Mesendoderm (in vitro differentiated cells): ENCODE data around the gene RBMS1.
A peak's percentile ranks its signal among the peaks of the same experiment; 100 is the strongest.

ENCODE experiments used
- DNase-seq: peaks from one replicate; pipeline ENCODE4 v3.0.0; 2013
- H2AK5ac ChIP-seq: 2 replicates; pipeline ENCODE4 v1.6.1; 2013; ENCODE audit warnings: low read length, inconsistent platforms
- H2BK120ac ChIP-seq: 2 replicates; pipeline ENCODE4 v1.6.1; 2013; ENCODE audit warnings: low read depth, mild to moderate bottlenecking, low read length, moderate library complexity, mixed read lengths
- H2BK15ac ChIP-seq: replicated peaks from 2 replicates; pipeline ENCODE4 v1.6.1; 2013; ENCODE audit warnings: low read depth, mild to moderate bottlenecking, moderate library complexity
- H2BK5ac ChIP-seq: 2 replicates; pipeline ENCODE4 v1.6.1; 2013; ENCODE audit warnings: low read length, inconsistent platforms
- H3K18ac ChIP-seq: 2 replicates; pipeline ENCODE4 v1.6.1; 2013; ENCODE audit warnings: mild to moderate bottlenecking, low read length, mixed read lengths
- H3K23ac ChIP-seq: one replicate; pipeline ENCODE4 v1.6.1; 2013; ENCODE audit warnings: low read length
- H3K27ac ChIP-seq: 2 replicates; pipeline ENCODE4 v1.5.1; 2013; ENCODE audit warnings: low read depth, mild to moderate bottlenecking, inconsistent platforms, low read length, moderate library complexity
- H3K27me3 ChIP-seq: 2 replicates; pipeline ENCODE4 v1.6.1; 2013; ENCODE audit warnings: low read length, control low read depth, mild to moderate bottlenecking, inconsistent platforms; ENCODE audit not compliant: insufficient read depth, poor library complexity
- H3K36me3 ChIP-seq: 2 replicates; pipeline ENCODE4 v1.6.1; 2013; ENCODE audit warnings: low read length, inconsistent platforms; ENCODE audit not compliant: control insufficient read depth, insufficient read depth
- H3K4ac ChIP-seq: one replicate; pipeline ENCODE4 v1.6.1; 2013; ENCODE audit warnings: low read depth, mild to moderate bottlenecking, low read length, moderate library complexity
- H3K4me1 ChIP-seq: 2 replicates; pipeline ENCODE4 v1.6.1; 2013; ENCODE audit warnings: low read depth, low read length, inconsistent platforms; ENCODE audit not compliant: control insufficient read depth
- H3K4me2 ChIP-seq: 2 replicates; pipeline ENCODE4 v1.6.1; 2013; ENCODE audit warnings: low read length
- H3K4me3 ChIP-seq: 2 replicates; pipeline ENCODE4 v1.5.1; 2013; ENCODE audit warnings: mild to moderate bottlenecking, low read length
- H3K56ac ChIP-seq: one replicate; pipeline ENCODE4 v1.6.1; 2013; ENCODE audit warnings: low read length
- H3K79me1 ChIP-seq: 2 replicates; pipeline ENCODE4 v1.6.1; 2013; ENCODE audit warnings: low read length, inconsistent platforms
- H3K79me2 ChIP-seq: 2 replicates; pipeline ENCODE4 v1.6.1; 2013; ENCODE audit warnings: mild to moderate bottlenecking, low read length; ENCODE audit not compliant: control insufficient read depth, insufficient read depth
- H3K9ac ChIP-seq: 2 replicates; pipeline ENCODE4 v1.6.1; 2013; ENCODE audit warnings: low read length, inconsistent platforms
- H4K5ac ChIP-seq: one replicate; pipeline ENCODE4 v1.6.1; 2013; ENCODE audit warnings: low read length
- H4K8ac ChIP-seq: one replicate; pipeline ENCODE4 v1.6.1; 2013; ENCODE audit warnings: low read depth, mild to moderate bottlenecking, control low read depth, low read length, moderate library complexity
- WGBS: extraction: QIAGEN DNeasy Blood & Tissue Kit; methylation state at CpG from one replicate; pipeline ENCODE4 v1.1.7; 2013; ENCODE audit warnings: low lambda C conversion rate, missing lambda C conversion rate; ENCODE audit not compliant: insufficient coverage; ENCODE audit errors: extremely low coverage; 5-methylcytosine and 5-hydroxymethylcytosine counted together

The RBMS1 gene

GRCh38 chr2:160279813-160280465, 213.7 kb downstream of the RBMS1 start:
- Histone ChIP-seq H2BK5ac (no peak overlapping the region), H3K36me3 (peaks cover 2% of the 10 kb centered on the region), H3K9ac (no peak overlapping the region), H3K56ac (no peak overlapping the region), H3K27ac (no peak overlapping the region), H3K23ac (no peak overlapping the region), H2AK5ac (no peak overlapping the region), H3K4me1 (no peaks in the 10 kb centered on the region), H3K27me3 (no peaks in the 10 kb centered on the region), H3K18ac (no peak overlapping the region), H3K4me3 (no peak overlapping the region), H2BK15ac (no peak overlapping the region), H3K4me2 (no peak overlapping the region), H4K5ac (no peak overlapping the region), H3K79me1 (no peaks in the 10 kb centered on the region), H3K4ac (no peak overlapping the region), H4K8ac (no peak overlapping the region), H3K79me2 (no peaks in the 10 kb centered on the region), H2BK120ac (no peak overlapping the region)
- no CpG with 5 or more reads among the region's 5 CpGs for WGBS
- no peak for DNase-seq

GRCh38 chr2:160278879-160279177, 214.8 kb downstream of the RBMS1 start:
- Histone ChIP-seq H3K4ac (no peak overlapping the region), H3K27ac (no peak overlapping the region), H3K18ac (no peak overlapping the region), H2BK5ac (no peak overlapping the region), H2BK120ac (no peak overlapping the region), H4K8ac (no peak overlapping the region), H3K27me3 (no peaks in the 10 kb centered on the region), H3K56ac (no peak overlapping the region), H3K23ac (no peak overlapping the region), H3K36me3 (peaks cover 2% of the 10 kb centered on the region), H3K79me1 (no peaks in the 10 kb centered on the region), H3K4me3 (no peak overlapping the region), H3K9ac (no peak overlapping the region), H3K4me1 (no peaks in the 10 kb centered on the region), H2BK15ac (no peak overlapping the region), H4K5ac (no peak overlapping the region), H3K79me2 (no peaks in the 10 kb centered on the region), H3K4me2 (no peak overlapping the region), H2AK5ac (no peak overlapping the region)
- WGBS = no CpG with 5 or more reads among the region's 2 CpGs
- DNase-seq = peak; percentile 62

- H3K9ac ChIP-seq = no peak overlapping the region
- H3K4me2 ChIP-seq = no peak overlapping the region
- H3K4me3 ChIP-seq = no peak overlapping the region
- no peak overlapping the region for H2BK5ac ChIP-seq
- no CpG with 5 or more reads among the region's 9 CpGs for WGBS
- H3K79me2 ChIP-seq = no peaks in the 10 kb centered on the region
- no peak overlapping the region for H2AK5ac ChIP-seq
- H3K27ac ChIP-seq = no peak overlapping the region
- no peak overlapping the region for H2BK15ac ChIP-seq
- H3K4ac ChIP-seq = no peak overlapping the region
- H3K79me1 ChIP-seq = no peaks in the 10 kb centered on the region
- H4K5ac ChIP-seq = no peak overlapping the region
- no peaks in the 10 kb centered on the region for H3K4me1 ChIP-seq
- no peak overlapping the region for H2BK120ac ChIP-seq
- no peak overlapping the region for H4K8ac ChIP-seq
- no peak overlapping the region for H3K23ac ChIP-seq
- H3K36me3 ChIP-seq = peaks cover 2% of the 10 kb centered on the region
- no peaks in the 10 kb centered on the region for H3K27me3 ChIP-seq
- H3K56ac ChIP-seq = no peak overlapping the region
- H3K18ac ChIP-seq = no peak overlapping the region
- DNase-seq = peak; percentile 51
Observed at GRCh38 chr2:160278101-160278878, 215.3 kb downstream of the RBMS1 start.

GRCh38 chr2:160277151-160277550, 216.5 kb downstream of the RBMS1 start:
- Histone ChIP-seq H4K8ac (no peak overlapping the region), H3K56ac (no peak overlapping the region), H4K5ac (no peak overlapping the region), H2BK15ac (no peak overlapping the region), H3K9ac (no peak overlapping the region), H2AK5ac (no peak overlapping the region), H3K18ac (no peak overlapping the region), H3K23ac (no peak overlapping the region), H2BK120ac (no peak overlapping the region), H3K79me2 (no peaks in the 10 kb centered on the region), H3K4me2 (no peak overlapping the region), H2BK5ac (no peak overlapping the region), H3K36me3 (peaks cover 2% of the 10 kb centered on the region), H3K4ac (no peak overlapping the region), H3K4me3 (no peak overlapping the region), H3K27ac (no peak overlapping the region), H3K27me3 (no peaks in the 10 kb centered on the region), H3K79me1 (no peaks in the 10 kb centered on the region), H3K4me1 (no peaks in the 10 kb centered on the region)
- no peak for DNase-seq
- 100% methylated on average over 1 of the region's 6 CpGs for WGBS

DNA sequence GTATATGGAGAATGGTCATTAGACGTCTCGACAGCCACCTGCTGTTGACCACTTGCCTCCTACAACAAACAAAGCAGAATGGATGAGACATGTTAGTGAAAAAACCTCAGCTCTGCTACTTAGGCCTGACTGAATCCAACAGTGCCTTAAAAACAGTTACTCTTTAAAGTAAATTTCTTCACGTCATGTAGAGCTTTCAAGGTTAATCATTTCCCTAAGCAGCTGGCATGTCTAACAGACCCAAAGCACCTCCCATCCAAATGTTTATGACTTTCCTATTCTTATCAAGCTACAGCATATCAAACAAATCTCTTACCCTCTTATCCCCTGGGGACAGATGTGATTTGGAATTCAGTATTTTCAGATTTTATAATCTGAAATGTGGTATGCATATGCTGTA, 218.0 kb downstream of the RBMS1 start:
- Histone ChIP-seq H3K4me1 (peaks cover 7% of the 10 kb centered on the region), H3K4me3 (no peak overlapping the region), H2AK5ac (no peak overlapping the region), H3K79me2 (no peaks in the 10 kb centered on the region), H3K27ac (no peak overlapping the region), H3K36me3 (peaks cover 2% of the 10 kb centered on the region), H2BK15ac (no peak overlapping the region), H3K4ac (no peak overlapping the region), H2BK120ac (no peak overlapping the region), H3K23ac (no peak overlapping the region), H3K9ac (no peak overlapping the region), H4K8ac (no peak overlapping the region), H3K79me1 (no peaks in the 10 kb centered on the region), H3K4me2 (no peak overlapping the region), H4K5ac (no peak overlapping the region), H3K18ac (no peak overlapping the region), H3K27me3 (no peaks in the 10 kb centered on the region), H2BK5ac (no peak overlapping the region), H3K56ac (no peak overlapping the region)
- no CpG with 5 or more reads among the region's 3 CpGs for WGBS
- no peak for DNase-seq
